K562 (cell line): ENCODE measurements around the gene KCNK1. TPM values are rescaled to one million over a fixed set of nuclear protein-coding genes. Genes with fewer than 3 reads are reported as not detected.

Source experiments
- AFF4 ChIP-seq: sonication (generic); formaldehyde crosslinking; IDR thresholded peaks from 2 replicates; pipeline ENCODE4 v1.8.0; 2023; ENCODE audit warnings: mild to moderate bottlenecking, missing genetic modification reagents
- ATF3 ChIP-seq, 2 experiments: fragments of 450-650 bp in 1 of 2; sonication (generic) in 1 of 2; formaldehyde crosslinking in 1 of 2; IDR thresholded peaks in 1 of 2; conservative IDR thresholded peaks in 1 of 2; 2 replicates each; pipeline versions ENCODE4 v1.6.1 to v1.8.1; 2016 to 2023; ENCODE audit warnings: mild to moderate bottlenecking in 2 of 2, moderate library complexity in 2 of 2, inconsistent platforms in 1 of 2, missing genetic modification reagents in 1 of 2
- BCOR ChIP-seq: fragments of 450-650 bp; IDR thresholded peaks from 2 replicates; pipeline ENCODE4 v1.6.1; 2016
- CBFA2T3 ChIP-seq: fragments of 450-650 bp; IDR thresholded peaks from 2 replicates; pipeline ENCODE4 v1.6.1; 2017
- CBX2 ChIP-seq: fragments of 200-600 bp; sonication (generic); IDR thresholded peaks from one replicate; pipeline ENCODE4 v1.6.1; 2012; ENCODE audit warnings: mild to moderate bottlenecking, low read length, inconsistent platforms; ENCODE audit not compliant: insufficient read depth, poor library complexity, severe bottlenecking
- DMBX1 ChIP-seq: fragments of 250-450 bp; sonication (Bioruptor Pico); IDR thresholded peaks from 2 replicates; pipeline ENCODE4 v1.8.0; 2022; ENCODE audit warnings: inconsistent platforms, mild to moderate bottlenecking, moderate library complexity, borderline replicate concordance
- E2F1 ChIP-seq: sonication (generic); formaldehyde crosslinking; IDR thresholded peaks from 2 replicates; pipeline ENCODE4 v1.8.1; 2023; ENCODE audit warnings: mild to moderate bottlenecking, missing genetic modification reagents, moderate library complexity
- FOSL1 ChIP-seq: fragments of 200-800 bp; sonication (Bioruptor generic); conservative IDR thresholded peaks from 2 replicates; pipeline ENCODE4 v1.6.1; 2016; ENCODE audit warnings: missing genetic modification characterization, missing compliant biosample characterization
- FOXJ2 ChIP-seq: fragments of 200-800 bp; sonication (Bioruptor generic); IDR thresholded peaks from 2 replicates; pipeline ENCODE4 v1.6.1; 2016; ENCODE audit warnings: missing genetic modification characterization, missing compliant biosample characterization
- HDAC8 ChIP-seq: fragments of 450-650 bp; IDR thresholded peaks from 2 replicates; pipeline ENCODE4 v1.6.1; 2016; ENCODE audit warnings: mild to moderate bottlenecking, missing genetic modification characterization, moderate library complexity, missing compliant biosample characterization
- HMGN3 ChIP-seq: IDR thresholded peaks from 2 replicates; pipeline ENCODE4 v1.6.1; 2011; ENCODE audit warnings: borderline replicate concordance, low read depth, mild to moderate bottlenecking, mixed read lengths, low read length; ENCODE audit not compliant: insufficient read length; ENCODE audit errors: extremely low read depth
- KLF16 ChIP-seq: IDR thresholded peaks from 2 replicates; pipeline ENCODE4 v1.6.1; 2016; ENCODE audit warnings: antibody characterized with exemption
- POLR2B ChIP-seq: fragments of 450-650 bp; IDR thresholded peaks from 2 replicates; pipeline ENCODE4 v1.6.1; 2018; ENCODE audit warnings: low read depth; ENCODE audit not compliant: partially characterized antibody
- SIN3A ChIP-seq, 2 experiments: fragments of 150-350 bp in 1 of 2; IDR thresholded peaks; 2 replicates each; pipeline ENCODE4 v1.6.1; 2011 to 2016; ENCODE audit warnings: borderline replicate concordance in 2 of 2, low read depth in 2 of 2, low read length in 2 of 2, mild to moderate bottlenecking in 2 of 2, moderate library complexity in 2 of 2; ENCODE audit not compliant: control insufficient read depth in 1 of 2
- SIX5 ChIP-seq, 2 experiments: IDR thresholded peaks; 2 replicates each; pipeline ENCODE4 v1.6.1; 2011; ENCODE audit warnings: low read length in 2 of 2, borderline replicate concordance in 1 of 2, low read depth in 1 of 2, mild to moderate bottlenecking in 1 of 2, moderate library complexity in 1 of 2; ENCODE audit not compliant: insufficient read depth in 1 of 2
- U2AF2 ChIP-seq: fragments of 200-400 bp; formaldehyde crosslinking; optimal IDR thresholded peaks from 2 replicates; pipeline ENCODE3; 2017; ENCODE audit warnings: low read depth, mild to moderate bottlenecking, low read length
- ZBTB17 ChIP-seq: fragments of 450-650 bp; formaldehyde crosslinking; IDR thresholded peaks from 2 replicates; pipeline ENCODE4 v1.4.0; 2020; ENCODE audit warnings: mild to moderate bottlenecking
- ZNF277 ChIP-seq: fragments of 250-450 bp; sonication (Bioruptor Pico); IDR thresholded peaks from 2 replicates; pipeline ENCODE4 v1.8.0; 2022; ENCODE audit warnings: inconsistent platforms, mild to moderate bottlenecking, moderate library complexity, borderline replicate concordance
- ZNF41 ChIP-seq: fragments of 250-450 bp; sonication (Bioruptor Pico); conservative IDR thresholded peaks from 2 replicates; pipeline ENCODE4 v1.4.0; 2020; ENCODE audit warnings: mild to moderate bottlenecking
- ZNF507 ChIP-seq: conservative IDR thresholded peaks from 2 replicates; pipeline ENCODE4 v1.6.1; 2017; ENCODE audit warnings: missing genetic modification characterization, missing compliant biosample characterization
- polyA plus RNA-seq, 8 experiments: library from polyadenylated mRNA; depleted of rRNA in 4 of 8; stranded (reverse) in 5 of 8; unstranded in 3 of 8; fragments of >200 nt; fragmentation: Nextera tagmentation in 2 of 8; fragmentation: Illumina TruSeq in 1 of 8; extraction: Ambion mirVana in 2 of 8; extraction: Trizol in 1 of 8; gene quantifications; 2 replicates each; pipeline versions ENCODE4 v1.2.1 to v1.2.3, GENCODE V29; 2011 to 2014; ENCODE audit warnings: inconsistent platforms in 1 of 8, missing spikeins in 1 of 8
- total RNA-seq, 7 experiments: library from RNA; depleted of rRNA in 6 of 7; stranded (reverse); fragments of >200 nt in 6 of 7; fragmentation: Illumina TruSeq in 2 of 7; extraction: Trizol in 2 of 7; gene quantifications; 2 replicates each; pipeline versions ENCODE4 v1.2.1 to v1.2.3, GENCODE V29; 2011 to 2021; ENCODE audit warnings: low replicate concordance in 1 of 7

Gene KCNK1
- total and polyA plus RNA-seq, 9 of the 15 experiments (the other 6 are each of a cell fraction or from before 2014, with no cell fraction given): 3.1 to 22.7 (median 6.0) TPM

- TF ChIP-seq ATF3 (IDR thresholded peaks at IDR 0.05): peak; percentile 18; the same call in 1 of the 2 replicates
- no peak for TF ChIP-seq ATF3 (CRISPR knock-in tag; conservative IDR thresholded peaks at IDR 0.05)
- TF ChIP-seq KLF16: peak; percentile 81
- TF ChIP-seq HDAC8: no peak
- no peak for TF ChIP-seq POLR2B
- TF ChIP-seq FOSL1 (tag): peak; percentile 71
- TF ChIP-seq AFF4 (CRISPR knock-in tag): no peak
- TF ChIP-seq HMGN3: no peak
- TF ChIP-seq ZNF507 (tag): no peak
- TF ChIP-seq E2F1 (CRISPR knock-in tag): no peak
- no peak for TF ChIP-seq ZNF277 (CRISPR knock-in tag)
- TF ChIP-seq ZBTB17 (CRISPR knock-in tag): no peak
- no peak for TF ChIP-seq BCOR
- TF ChIP-seq DMBX1 (CRISPR knock-in tag): peak; percentile 79
- peak; percentile 92 for TF ChIP-seq CBFA2T3
- TF ChIP-seq FOXJ2: no peak
- no peak for TF ChIP-seq SIX5 (IDR thresholded peaks at IDR 0.05; ENCODE audit: borderline replicate concordance in 1 of 2, insufficient read depth in 1 of 2, low read depth in 1 of 2, low read length in 2 of 2)
- TF ChIP-seq U2AF2: no peak
- TF ChIP-seq CBX2: no peak
- TF ChIP-seq ZNF41 (CRISPR knock-in tag): no peak
- TF ChIP-seq SIN3A (IDR thresholded peaks at IDR 0.05; ENCODE audit: borderline replicate concordance in 2 of 2, control insufficient read depth in 1 of 2, low read depth in 2 of 2, low read length in 2 of 2): no peak
Observed at GRCh38 chr1:233710031-233710430, 96.1 kb downstream of the KCNK1 start (continued).
